ENCODE data around the gene EMC6. TPM values are rescaled to one million over a fixed set of nuclear protein-coding genes. Genes with fewer than 3 reads are reported as not detected.

The EMC6 gene
- total RNA-seq = 10 to 100 TPM in 3 of 4 donors, 1 to 10 TPM in 1; 9.8 to 19.4 (median 13.0) TPM

DNA sequence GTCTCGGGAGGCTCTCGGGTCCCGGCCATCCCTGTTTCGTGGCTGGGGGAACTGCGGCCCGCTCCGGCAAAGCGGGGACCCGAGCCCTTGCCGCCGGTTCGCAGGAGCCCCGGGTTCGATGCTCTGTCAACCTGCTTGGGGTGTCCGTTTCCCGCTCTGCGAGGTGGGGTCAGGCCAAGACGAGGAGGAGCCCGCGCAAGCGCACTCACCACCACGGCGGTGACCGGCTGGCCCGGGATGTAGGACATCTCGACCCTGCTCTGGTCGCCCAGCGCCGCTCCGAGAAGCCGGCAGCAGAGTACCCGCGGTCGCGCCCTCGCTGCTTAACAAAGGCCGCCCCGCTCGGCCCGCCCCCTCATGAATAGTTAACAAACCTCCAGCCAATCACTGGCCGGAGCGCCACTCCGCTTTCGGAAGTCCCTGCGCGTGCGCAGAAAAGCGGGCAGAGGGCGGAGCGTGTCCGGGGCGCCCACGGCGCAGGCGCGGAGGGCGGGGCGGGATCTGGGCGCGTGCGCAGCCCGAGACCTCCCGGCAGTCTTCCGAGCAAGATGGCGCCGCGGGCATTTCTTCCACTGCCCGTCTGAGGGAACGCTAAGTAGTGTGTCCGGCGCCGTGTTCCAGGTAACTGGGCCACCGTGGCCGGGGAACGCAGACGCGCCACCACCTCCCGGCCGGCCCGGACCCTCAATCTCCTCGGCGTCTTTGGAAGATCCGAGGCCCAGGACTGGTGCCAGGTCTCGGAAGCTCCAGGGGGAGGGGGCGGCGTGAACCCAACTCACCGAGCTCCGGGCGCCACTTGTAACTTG is at the start of gene EMC6, which contains the start of gene TAX1BP3:
Gene EMC6, plus strand, starts transcription at position 534 of the 806 bp plus-strand sequence. CDS start 335 bp downstream, outside the sequence.
Gene TAX1BP3, minus strand, starts transcription at position 300 of the 806 bp plus-strand sequence. Its CDS starts 52 bp downstream, at position 248.
- no peak for TF ChIP-seq CTCF (IDR thresholded peaks at IDR 0.05)
- ATAC-seq (ENCODE audit: low FRiP score) = peak; percentile 92

DNA sequence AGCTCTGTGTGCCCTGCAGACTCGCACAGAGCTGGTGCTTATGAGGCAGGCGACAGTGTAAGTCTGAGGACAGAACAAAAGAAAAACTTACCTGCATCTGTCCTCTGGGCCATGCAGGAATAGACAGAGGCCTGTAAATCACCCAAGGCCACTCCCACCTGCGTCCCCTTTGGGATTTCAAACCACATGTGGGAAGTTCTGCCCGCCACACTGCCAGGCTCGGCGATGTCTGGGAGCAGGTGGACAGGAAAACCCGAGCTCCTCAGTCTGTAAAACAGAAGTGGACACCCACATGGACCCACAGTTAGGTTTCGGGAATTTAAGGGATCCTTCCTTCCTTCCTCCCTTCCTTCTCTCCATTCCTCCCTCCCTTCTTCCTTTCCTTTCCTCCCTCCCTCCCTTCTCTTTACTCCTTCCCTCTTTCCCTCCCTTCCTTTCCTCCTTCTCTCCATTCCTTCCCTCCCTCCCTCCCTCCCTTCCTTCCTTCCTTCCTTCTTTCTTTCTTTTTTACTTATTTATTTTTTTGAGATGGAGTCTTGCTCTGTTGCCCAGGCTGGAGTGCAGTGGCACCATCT is 47.4 kb upstream of the EMC6 start:
- DNase-seq (ENCODE audit: low spot score) (no peak), ATAC-seq (ENCODE audit: low FRiP score) (no peak)
- TF ChIP-seq CTCF (IDR thresholded peaks at IDR 0.05) = no peak

More for the DNA sequence above, at the start of gene EMC6, which contains the start of gene TAX1BP3:
- DNase-seq (ENCODE audit: low spot score) = peak; percentile 92

- DNase-seq (ENCODE audit: low spot score) (no peak), ATAC-seq (ENCODE audit: low FRiP score) (no peak)
- no peak for TF ChIP-seq CTCF (IDR thresholded peaks at IDR 0.05)
These were observed 45.5 kb upstream of the EMC6 start for GRCh38 chr17:3622977-3623594.

- DNase-seq (ENCODE audit: low spot score) (no peak), ATAC-seq (ENCODE audit: low FRiP score) (no peak)
- no peak for TF ChIP-seq CTCF (IDR thresholded peaks at IDR 0.05)
These were observed 41.5 kb upstream of the EMC6 start for GRCh38 chr17:3626831-3627768.

DNA sequence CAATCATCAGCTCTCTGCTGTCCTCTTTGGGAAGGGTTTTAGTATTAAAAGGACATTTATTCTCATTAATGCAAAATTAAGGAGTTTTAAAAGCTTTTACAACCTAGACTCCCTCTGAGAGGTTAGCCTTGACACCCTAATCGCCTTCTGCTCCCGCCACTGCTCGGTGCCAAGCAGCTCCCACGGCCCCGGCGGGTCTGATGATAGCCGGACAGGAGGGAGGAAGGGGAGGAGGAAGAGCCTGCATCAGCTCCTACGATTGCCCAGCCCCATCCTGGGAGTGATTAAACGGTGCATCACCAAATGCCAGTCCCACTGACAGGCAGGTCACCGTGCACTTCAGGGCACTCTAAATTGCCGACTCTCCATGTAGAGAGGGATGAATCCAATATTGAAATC is 40.8 kb upstream of the EMC6 start:
- ATAC-seq (ENCODE audit: low FRiP score) (no peak), DNase-seq (ENCODE audit: low spot score) (no peak)
- no peak for TF ChIP-seq CTCF (IDR thresholded peaks at IDR 0.05)

DNA sequence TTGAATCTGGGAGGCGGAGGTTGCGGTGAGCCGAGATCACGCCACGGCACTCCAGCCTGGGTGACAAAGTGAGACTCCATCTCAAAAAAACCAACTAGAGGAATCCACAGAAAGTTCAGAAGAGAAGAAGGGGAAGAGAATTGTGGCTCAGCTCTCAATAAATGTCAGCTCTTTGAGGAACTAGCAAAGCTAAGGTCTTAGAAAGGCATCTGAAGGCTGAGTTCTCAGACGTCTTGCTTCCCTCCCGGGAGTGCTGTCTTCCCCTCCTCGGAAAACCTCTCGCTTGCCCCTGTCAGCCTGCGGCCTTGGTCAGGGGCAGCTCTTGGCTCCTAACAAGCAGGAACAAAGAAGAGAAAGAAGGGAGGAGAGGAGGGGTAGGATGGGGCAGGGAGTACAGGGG is 37.8 kb upstream of the EMC6 start:
- DNase-seq (ENCODE audit: low spot score) = no peak
- no peak for TF ChIP-seq CTCF (IDR thresholded peaks at IDR 0.05)
- no peak for ATAC-seq (ENCODE audit: low FRiP score)
